ENCODE measurements around the gene NANOS1.

NANOS1 gene

GRCh38 chr10:119061352-119061751 lies 31.8 kb downstream of the NANOS1 start:
- no peak for DNase-seq

DNA sequence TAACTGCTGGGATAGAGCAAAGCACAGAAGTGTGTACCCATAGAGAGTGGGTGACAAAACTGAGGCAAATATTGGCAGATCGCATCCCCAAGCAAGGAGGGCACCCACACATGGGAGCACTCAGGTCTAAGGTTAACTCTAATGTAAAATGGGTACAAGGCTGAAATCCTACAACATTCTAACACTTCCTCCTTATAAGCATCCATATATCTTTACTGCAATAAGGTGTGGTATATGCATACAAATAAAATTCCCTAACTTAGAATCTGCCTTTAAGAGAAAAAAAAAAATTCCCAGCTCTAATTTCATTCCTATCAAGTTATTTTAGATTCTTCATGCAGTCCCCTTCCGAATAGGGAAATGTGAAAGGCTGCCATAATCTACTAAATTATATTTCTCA lies 32.4 kb downstream of the NANOS1 start:
- no peak for DNase-seq

DNA sequence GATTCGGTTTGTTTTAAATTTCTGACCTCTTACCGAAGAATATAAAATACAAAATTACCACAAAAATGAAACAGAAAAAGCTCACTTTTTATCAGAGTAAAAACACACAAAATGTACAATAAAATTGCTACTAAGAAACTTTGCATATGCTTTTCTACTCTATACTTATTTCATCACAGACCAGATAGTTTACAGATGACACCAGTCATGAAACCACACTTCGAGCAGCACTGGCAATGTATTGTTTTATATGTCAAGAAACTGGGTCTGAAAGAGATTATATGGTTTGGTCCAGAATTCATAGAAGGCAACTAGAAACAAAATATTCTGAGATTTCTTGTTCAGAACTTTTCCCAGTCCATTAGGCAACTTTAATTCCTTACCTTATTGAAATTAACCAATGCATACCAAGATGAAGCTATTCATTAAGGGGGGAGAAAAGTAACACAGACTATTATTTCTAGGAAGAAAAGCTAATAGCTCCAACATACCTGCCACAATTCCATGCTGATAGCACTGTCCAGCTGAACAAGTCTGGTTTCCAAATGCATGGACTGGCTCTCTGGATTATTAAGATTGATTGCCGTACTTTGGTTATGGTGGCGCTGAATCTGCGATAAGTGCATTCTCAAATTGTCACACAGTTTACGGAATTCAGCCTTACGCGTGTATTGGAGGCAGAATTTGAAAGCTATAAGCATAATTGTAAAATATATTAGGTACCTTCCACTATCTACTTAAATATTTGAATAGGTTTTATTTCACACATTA lies 41.1 kb downstream of the NANOS1 start:
- DNase-seq, result no peak

DNA sequence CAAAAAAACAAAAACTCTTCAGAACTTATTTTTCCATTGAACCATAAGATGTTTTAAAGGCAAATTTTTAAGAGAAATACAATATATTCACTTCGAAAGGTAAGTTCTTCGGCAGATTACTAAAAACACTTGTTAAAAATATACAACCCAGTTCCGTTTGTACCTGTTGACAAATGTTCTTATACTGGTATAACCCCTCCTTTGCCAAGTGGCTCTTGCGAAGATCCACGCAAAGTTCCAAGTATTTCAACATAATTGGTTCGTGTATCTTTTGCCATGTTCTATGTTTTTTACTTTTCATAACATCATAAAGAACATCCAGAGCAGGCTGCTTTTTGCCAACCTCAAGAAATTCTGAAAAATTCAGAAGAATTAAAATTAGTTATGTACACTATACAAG lies 44.1 kb downstream of the NANOS1 start:
- no peak for DNase-seq

DNA sequence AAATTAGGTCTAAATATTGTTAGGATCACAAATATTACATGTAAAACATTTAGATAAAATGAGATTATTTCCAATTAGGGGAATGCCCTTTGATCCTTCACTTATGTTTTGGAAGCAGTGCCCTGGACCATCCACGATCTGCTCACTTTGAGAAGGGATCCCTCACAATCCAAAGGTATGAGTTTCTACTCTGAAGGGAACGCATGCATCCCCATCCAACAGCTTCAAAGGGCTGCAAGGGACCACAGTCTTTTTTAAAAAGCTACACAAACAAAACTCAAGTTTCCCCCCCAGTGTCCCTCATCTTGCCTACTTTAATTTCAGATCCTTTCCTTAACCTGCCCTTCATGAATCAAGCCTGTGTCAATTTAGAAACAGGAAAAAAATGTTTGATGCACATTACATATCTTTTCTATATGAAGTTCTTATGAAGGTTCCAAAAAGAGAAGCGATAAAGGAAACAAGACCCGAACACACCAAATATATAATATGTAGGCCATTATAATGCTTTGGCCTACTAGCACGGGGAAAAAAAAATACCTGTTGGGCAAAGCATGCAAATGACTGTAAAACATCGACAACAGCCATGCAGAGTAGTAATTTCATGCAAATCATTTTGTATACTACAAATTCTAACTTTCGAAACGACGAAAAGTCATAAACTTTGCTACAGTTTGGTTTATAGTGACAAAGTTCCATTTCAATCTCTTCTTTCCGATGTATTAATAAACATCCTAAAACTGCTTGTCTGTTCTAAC lies 49.1 kb downstream of the NANOS1 start:
- DNase-seq, result no peak

DNA sequence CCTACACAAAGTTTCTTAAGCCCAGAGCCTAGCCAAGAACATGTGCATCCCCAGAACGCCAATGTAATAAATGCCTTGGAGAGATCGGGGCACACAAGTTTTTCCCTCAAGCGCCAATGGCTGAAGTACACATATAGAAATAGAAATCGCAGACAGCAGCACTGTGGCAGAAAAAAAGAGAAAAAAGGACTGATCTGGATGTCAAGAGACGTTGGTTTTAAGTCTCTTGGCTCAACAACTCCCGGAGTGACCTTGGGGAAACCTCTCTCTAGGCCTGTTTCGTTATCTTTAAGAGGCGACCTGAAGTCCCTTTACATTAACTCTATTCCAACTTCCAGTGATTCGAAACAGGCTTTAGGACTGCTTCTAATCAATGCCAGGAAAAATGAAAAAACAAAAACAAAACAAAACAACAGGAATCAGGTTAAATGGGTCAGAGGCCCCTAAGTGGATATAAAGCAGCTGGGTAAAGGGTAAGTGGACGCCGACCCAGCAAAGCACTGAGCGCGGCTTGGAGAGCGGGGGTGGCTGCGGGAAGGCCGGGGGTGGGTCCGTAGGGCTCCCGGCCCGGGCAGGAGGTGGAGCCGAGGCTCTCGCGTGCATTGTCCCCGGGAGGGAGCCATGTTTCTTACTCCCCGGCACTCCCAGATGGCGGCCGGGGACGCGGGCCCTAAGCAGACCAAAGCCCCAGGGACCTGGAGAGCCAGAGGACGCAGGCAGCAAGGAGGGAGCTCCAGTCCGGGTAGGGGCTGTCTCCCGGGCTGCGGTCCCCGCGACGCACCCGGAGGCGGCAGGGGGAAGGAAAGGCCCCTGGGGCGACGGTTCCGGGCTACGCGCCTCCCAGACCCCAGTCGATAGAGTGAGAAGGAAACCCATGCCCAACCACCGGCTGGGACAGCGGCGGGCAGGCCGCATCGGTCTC lies 50.3 kb downstream of the NANOS1 start:
- peak in 10 of 14 donors; percentile 15 to 85 (median 59) for DNase-seq

DNA sequence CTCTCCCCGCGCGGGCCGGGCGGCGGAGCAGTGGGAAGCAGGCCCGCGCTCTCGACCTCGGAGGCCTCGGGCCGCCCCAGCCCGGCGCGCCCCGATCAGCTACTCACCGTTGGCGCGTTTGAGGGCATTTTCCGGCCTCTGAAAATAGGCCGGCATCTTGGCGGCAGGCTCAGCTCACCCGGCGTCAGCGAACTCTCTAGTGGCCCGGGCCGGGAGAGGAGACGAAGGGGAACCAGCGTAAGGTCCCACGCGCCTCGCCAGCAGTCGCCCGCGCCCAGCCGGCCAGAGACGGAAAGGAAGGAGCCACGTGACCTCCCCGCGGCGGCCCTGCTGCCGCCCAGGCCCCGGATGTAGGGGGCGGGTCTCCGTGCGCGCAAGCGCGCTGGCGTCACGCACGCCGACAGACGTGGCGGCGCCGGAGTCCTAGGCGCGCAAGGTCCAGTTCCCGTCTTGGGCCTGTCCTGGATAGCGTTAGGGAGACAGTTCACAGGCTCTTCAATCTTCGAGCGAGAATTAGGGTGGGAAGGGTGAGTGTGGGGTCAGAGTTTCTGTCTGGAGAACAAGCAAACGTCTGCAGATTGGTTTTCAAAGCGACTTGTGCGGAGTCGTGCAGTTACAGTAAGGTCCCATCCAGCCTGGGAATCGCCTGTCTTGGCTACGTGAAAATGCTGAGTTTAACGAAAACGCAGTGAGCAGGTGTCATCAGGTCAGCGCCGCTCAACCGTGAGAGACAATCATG lies 51.2 kb downstream of the NANOS1 start, which contains the start of gene EIF3A:
EIF3A (minus strand) TSS at position 297 of the 739 bp plus-strand sequence; CDS start at position 156, 141 bp downstream.
- peak; percentile 55 to 97 (median 89) for DNase-seq

All from C1 segment of cervical spinal cord (tissue), 14 donors.